CD4-positive, alpha-beta T cell treated with Interleukin-2 at 100 ng/mL for 4 hours (primary cell): ENCODE data around the gene ATP1B3.
"Not testable (repeated sequence)": the region's sequence is repeated elsewhere in the genome, so short reads cannot be mapped to it uniquely, and the experiment has no call there.

Experiments
- DNase-seq: peaks from one replicate; pipeline ENCODE4 v3.0.0-alpha.2; 2020; ENCODE audit warnings: low spot score

The ATP1B3 gene

GRCh38 chr3:141909408-141909807, 33.0 kb downstream of the ATP1B3 start:
- no peak for DNase-seq

- not testable (repeated sequence) for DNase-seq
Measured at GRCh38 chr3:141909986-141910385, 33.5 kb downstream of the ATP1B3 start.

- peak; percentile 77 for DNase-seq
Measured at GRCh38 chr3:141913150-141913811, 36.8 kb downstream of the ATP1B3 start.

GRCh38 chr3:141914311-141914710, 37.9 kb downstream of the ATP1B3 start:
- DNase-seq = no peak

GRCh38 chr3:141915016-141915415, 38.6 kb downstream of the ATP1B3 start:
- no peak for DNase-seq

GRCh38 chr3:141915766-141916165, 39.3 kb downstream of the ATP1B3 start:
- no peak for DNase-seq

GRCh38 chr3:141920701-141921100, 44.3 kb downstream of the ATP1B3 start:
- no peak for DNase-seq

GRCh38 chr3:141921316-141921715, 44.9 kb downstream of the ATP1B3 start:
- DNase-seq = no peak

GRCh38 chr3:141925677-141926076, 49.2 kb downstream of the ATP1B3 start:
- DNase-seq = not testable (repeated sequence)

- no peak for DNase-seq
Measured at GRCh38 chr3:141926929-141927328, 50.5 kb downstream of the ATP1B3 start.

- no peak for DNase-seq
Measured at GRCh38 chr3:141928631-141929270, 52.3 kb downstream of the ATP1B3 start.

GRCh38 chr3:141929341-141929995, 53.0 kb downstream of the ATP1B3 start:
- DNase-seq = no peak

GRCh38 chr3:141930801-141931200, 54.4 kb downstream of the ATP1B3 start:
- no peak for DNase-seq

- DNase-seq = no peak
Measured at GRCh38 chr3:141933421-141934300, 57.2 kb downstream of the ATP1B3 start.

GRCh38 chr3:141934354-141934753, 57.9 kb downstream of the ATP1B3 start:
- DNase-seq = no peak

GRCh38 chr3:141938011-141938500, 61.6 kb downstream of the ATP1B3 start:
- DNase-seq = no peak

GRCh38 chr3:141939759-141940158, 63.3 kb downstream of the ATP1B3 start:
- DNase-seq = no peak

GRCh38 chr3:141940194-141940776, 63.8 kb downstream of the ATP1B3 start:
- DNase-seq = no peak

- no peak for DNase-seq
Measured at GRCh38 chr3:141941093-141941492, 64.7 kb downstream of the ATP1B3 start.

GRCh38 chr3:141942006-141942405, 65.6 kb downstream of the ATP1B3 start:
- DNase-seq = no peak

GRCh38 chr3:141945726-141946485, 69.5 kb downstream of the ATP1B3 start:
- no peak for DNase-seq
